ENCODE results near the gene AKAP13. TPM values are rescaled to one million over a fixed set of nuclear protein-coding genes. Genes with fewer than 3 reads are reported as not detected.

AKAP13 gene
- polyA plus RNA-seq, 1 of the 3 experiments (the other 2 are of a cell fraction), result 8.4 TPM

DNA sequence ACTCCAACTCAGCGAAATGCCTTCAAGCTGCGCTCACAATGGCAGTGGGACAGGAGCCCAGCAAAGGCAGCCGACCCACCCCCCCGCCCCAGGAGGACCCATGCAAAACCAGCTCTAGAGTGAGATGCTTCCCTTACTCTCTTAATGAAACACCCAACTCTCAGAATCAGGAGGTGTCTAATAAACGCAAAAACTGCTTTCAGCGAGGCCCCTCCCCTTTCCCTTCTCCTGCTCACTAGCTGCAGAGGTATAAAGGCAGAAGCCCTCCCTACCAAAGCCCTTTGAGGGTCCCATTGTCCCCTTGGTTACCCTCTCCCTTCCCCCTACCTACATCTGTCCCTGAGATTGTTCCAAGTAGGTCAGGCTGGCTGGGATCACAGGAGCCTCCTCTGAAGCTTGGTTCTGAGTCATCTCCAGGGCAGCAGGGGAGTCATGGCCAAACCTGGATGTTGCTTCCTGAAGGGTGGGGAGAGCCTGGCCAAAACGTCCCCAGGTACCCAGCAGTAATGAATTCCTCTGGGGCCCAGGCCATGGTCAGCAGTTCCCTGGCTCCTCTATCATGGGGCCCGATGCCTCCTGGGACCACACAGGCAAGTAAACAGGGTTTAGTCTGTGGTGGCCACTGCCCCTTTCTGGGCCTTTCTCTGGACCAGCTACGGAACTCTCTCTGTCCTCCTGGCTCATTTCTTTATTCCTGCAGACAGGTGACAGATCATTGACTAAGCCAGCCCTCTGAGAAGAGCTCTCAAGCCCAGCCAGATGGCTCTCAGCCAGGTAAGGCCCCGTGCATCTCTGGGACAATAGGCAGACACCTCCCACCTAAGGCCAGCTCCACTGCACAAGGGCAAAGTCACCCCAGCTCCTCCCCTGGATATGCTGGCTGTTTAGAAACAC, 405.7 kb downstream of the AKAP13 start:
- peak overlapping the region; percentile 58 for H3K4me2 ChIP-seq
- no peak overlapping the region; a peak in 1 of 4 replicates for H3K4me3 ChIP-seq (ENCODE audit: low read depth in 2 of 2, low read length in 1 of 2)
- TF ChIP-seq RXRA (IDR thresholded peaks at IDR 0.05; ENCODE audit: borderline replicate concordance, low read depth) (peak; percentile 69; the same call in 1 of the 2 replicates), TCF12 (IDR thresholded peaks at IDR 0.05) (peak; percentile 60; the same call in 1 of the 2 replicates), REST (IDR thresholded peaks at IDR 0.05; ENCODE audit: low read depth, low read length) (no peak), NFIC (IDR thresholded peaks at IDR 0.05; ENCODE audit: borderline replicate concordance) (peak; percentile 77), FOSL2 (IDR thresholded peaks at IDR 0.05; ENCODE audit: borderline replicate concordance, low read depth) (peak; percentile 70; the same call in 1 of the 2 replicates), USF1 (IDR thresholded peaks at IDR 0.05; ENCODE audit: borderline replicate concordance, low read depth) (no peak)
- peaks cover 7% of the 10 kb centered on the region; the same call in 1 of the 2 replicates for H4K20me1 ChIP-seq (ENCODE audit: insufficient read depth)
- CTCF ChIA-PET, result interaction anchor here (1.1 to 3.1 kb wide), 3 partner anchors 11 to 45 kb away, joined by 3 to 9 read pairs (median 5); no protein-coding TSS in a partner anchor
- H3K9ac ChIP-seq, result no peak overlapping the region; the same call in 1 of the 2 replicates
- no peaks in the 10 kb centered on the region for H3K9me3 ChIP-seq
- no peaks in the 10 kb centered on the region for H3K27me3 ChIP-seq (ENCODE audit: insufficient read depth)
- peaks cover 8% of the 10 kb centered on the region for H3F3A ChIP-seq (replicated peaks; ENCODE audit: insufficient read depth)
- H3K9me2 ChIP-seq, result no peaks in the 10 kb centered on the region
- H3K27ac ChIP-seq (ENCODE audit: low read depth in 2 of 2, low read length in 1 of 2), result peak overlapping the region; percentile 54 to 64; a peak in 3 of 4 replicates
- DNase-seq, result no peak
- no peak overlapping the region for H2AFZ ChIP-seq (ENCODE audit: low read depth)
- 70% methylated on average over 6 of the region's 10 CpGs for WGBS (ENCODE audit: low lambda C conversion rate)
- peaks cover 15 to 31% of the 10 kb centered on the region in 2 experiments; a peak in 3 of 4 replicates for H3K4me1 ChIP-seq (ENCODE audit: control insufficient read depth in 1 of 2, insufficient read depth in 2 of 2, low read depth in 1 of 2, low read length in 1 of 2)
- POLR2A ChIA-PET, result interaction anchor here (0.7 kb wide), 1 partner anchor 22 kb away, joined by 3 read pairs; no protein-coding TSS in a partner anchor
- no peaks in the 10 kb centered on the region for H3K36me3 ChIP-seq (replicated peaks in 1 of 2; ENCODE audit: control insufficient read depth in 1 of 2, insufficient read depth in 2 of 2, low read length in 1 of 2)
- H3K79me2 ChIP-seq (ENCODE audit: insufficient read depth), result peaks cover 76% of the 10 kb centered on the region

DNA sequence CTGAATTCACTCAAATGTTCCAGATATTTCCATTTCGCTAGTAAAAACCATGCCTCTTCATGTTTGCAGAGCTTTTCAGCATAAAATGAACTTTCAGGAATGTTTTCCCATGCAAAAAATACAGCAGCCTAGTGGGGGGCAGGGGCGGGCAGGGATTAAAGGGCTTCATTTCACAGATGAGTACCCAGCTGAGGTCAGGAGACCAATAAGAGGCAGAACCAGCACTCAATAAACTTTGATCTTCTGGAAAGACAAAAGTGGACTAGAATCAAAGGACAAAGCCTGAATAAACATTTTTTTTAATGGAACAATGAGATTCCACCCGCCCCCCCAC, 406.3 kb downstream of the AKAP13 start:
- peaks cover 10% of the 10 kb centered on the region; the same call in 1 of the 2 replicates for H4K20me1 ChIP-seq (ENCODE audit: insufficient read depth)
- no peak overlapping the region for H3K9ac ChIP-seq
- peaks cover 75% of the 10 kb centered on the region for H3K79me2 ChIP-seq (ENCODE audit: insufficient read depth)
- WGBS (ENCODE audit: low lambda C conversion rate), result 91% methylated on average over 3 of the region's 3 CpGs
- peak overlapping the region; percentile 54 to 64; a peak in 2 of 4 replicates for H3K27ac ChIP-seq (ENCODE audit: low read depth in 2 of 2, low read length in 1 of 2)
- DNase-seq, result no peak
- peak overlapping the region; percentile 58; the same call in 1 of the 2 replicates for H3K4me2 ChIP-seq
- H3K4me1 ChIP-seq (ENCODE audit: control insufficient read depth in 1 of 2, insufficient read depth in 2 of 2, low read depth in 1 of 2, low read length in 1 of 2), result peaks cover 15 to 33% of the 10 kb centered on the region in 2 experiments; a peak in 3 of 4 replicates
- POLR2A ChIA-PET, result no interaction called here
- no peaks in the 10 kb centered on the region for H3K9me2 ChIP-seq
- no peak overlapping the region for H3K4me3 ChIP-seq (ENCODE audit: low read depth in 2 of 2, low read length in 1 of 2)
- peaks cover 8% of the 10 kb centered on the region for H3F3A ChIP-seq (replicated peaks; ENCODE audit: insufficient read depth)
- TF ChIP-seq CTCF (IDR thresholded peaks at IDR 0.05) (no peak), ELF1 (IDR thresholded peaks at IDR 0.05) (no peak), NRF1 (IDR thresholded peaks at IDR 0.05; ENCODE audit: low read depth, low read length) (no peak), FOXJ3 (CRISPR knock-in tag; IDR thresholded peaks at IDR 0.05) (no peak), YY1 (IDR thresholded peaks at IDR 0.05; ENCODE audit: low read depth) (no peak), RCOR1 (IDR thresholded peaks at IDR 0.05; ENCODE audit: low read length) (no peak), EP300 (IDR thresholded peaks at IDR 0.05; ENCODE audit: borderline replicate concordance in 1 of 2, low read depth in 1 of 2, low read length in 1 of 2) (0 out of 4 replicates have a peak, but pooled peaks of 1 of the 2 experiments have one; percentile 9), MAX (IDR thresholded peaks at IDR 0.05; ENCODE audit: low read depth) (no peak)
- TF ChIP-seq, protein P1, sequence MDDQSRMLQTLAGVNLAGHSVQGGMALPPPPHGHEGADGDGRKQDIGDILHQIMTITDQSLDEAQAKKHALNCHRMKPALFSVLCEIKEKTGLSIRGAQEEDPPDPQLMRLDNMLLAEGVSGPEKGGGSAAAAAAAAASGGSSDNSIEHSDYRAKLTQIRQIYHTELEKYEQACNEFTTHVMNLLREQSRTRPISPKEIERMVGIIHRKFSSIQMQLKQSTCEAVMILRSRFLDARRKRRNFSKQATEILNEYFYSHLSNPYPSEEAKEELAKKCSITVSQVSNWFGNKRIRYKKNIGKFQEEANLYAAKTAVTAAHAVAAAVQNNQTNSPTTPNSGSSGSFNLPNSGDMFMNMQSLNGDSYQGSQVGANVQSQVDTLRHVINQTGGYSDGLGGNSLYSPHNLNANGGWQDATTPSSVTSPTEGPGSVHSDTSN (IDR thresholded peaks at IDR 0.05), result no peak
- no peaks in the 10 kb centered on the region for H3K9me3 ChIP-seq
- H3K27me3 ChIP-seq (ENCODE audit: insufficient read depth), result no peaks in the 10 kb centered on the region
- H3K36me3 ChIP-seq (replicated peaks in 1 of 2; ENCODE audit: control insufficient read depth in 1 of 2, insufficient read depth in 2 of 2, low read length in 1 of 2), result no peaks in the 10 kb centered on the region
- H2AFZ ChIP-seq (ENCODE audit: low read depth), result no peak overlapping the region
- CTCF ChIA-PET, result interaction anchor here (1.1 to 3.1 kb wide), 3 partner anchors 12 to 44 kb away, joined by 3 to 9 read pairs (median 5); no protein-coding TSS in a partner anchor

All from SK-N-SH (cell line).